GM12891 (cell line): Measurements from ENCODE around the gene CALM3.

Experiments used
- PAX5 ChIP-seq: IDR thresholded peaks from 2 replicates; pipeline ENCODE4 v1.6.1; 2011; ENCODE audit warnings: low read length, moderate library complexity, mild to moderate bottlenecking; ENCODE audit not compliant: insufficient read depth, severe bottlenecking
- POLR2A ChIP-seq: IDR thresholded peaks from 2 replicates; pipeline ENCODE4 v1.6.1; 2011; ENCODE audit warnings: low read depth, low read length, control low read depth
- POLR2AphosphoS5 ChIP-seq: IDR thresholded peaks from 2 replicates; pipeline ENCODE4 v1.6.1; 2011; ENCODE audit warnings: low read depth, low read length, control low read depth
- SPI1 ChIP-seq: IDR thresholded peaks from 2 replicates; pipeline ENCODE4 v1.6.1; 2011; ENCODE audit warnings: low read depth, low read length, control low read depth
- TAF1 ChIP-seq: IDR thresholded peaks from 2 replicates; pipeline ENCODE4 v1.6.1; 2011; ENCODE audit warnings: low read depth, low read length, control low read depth

DNA sequence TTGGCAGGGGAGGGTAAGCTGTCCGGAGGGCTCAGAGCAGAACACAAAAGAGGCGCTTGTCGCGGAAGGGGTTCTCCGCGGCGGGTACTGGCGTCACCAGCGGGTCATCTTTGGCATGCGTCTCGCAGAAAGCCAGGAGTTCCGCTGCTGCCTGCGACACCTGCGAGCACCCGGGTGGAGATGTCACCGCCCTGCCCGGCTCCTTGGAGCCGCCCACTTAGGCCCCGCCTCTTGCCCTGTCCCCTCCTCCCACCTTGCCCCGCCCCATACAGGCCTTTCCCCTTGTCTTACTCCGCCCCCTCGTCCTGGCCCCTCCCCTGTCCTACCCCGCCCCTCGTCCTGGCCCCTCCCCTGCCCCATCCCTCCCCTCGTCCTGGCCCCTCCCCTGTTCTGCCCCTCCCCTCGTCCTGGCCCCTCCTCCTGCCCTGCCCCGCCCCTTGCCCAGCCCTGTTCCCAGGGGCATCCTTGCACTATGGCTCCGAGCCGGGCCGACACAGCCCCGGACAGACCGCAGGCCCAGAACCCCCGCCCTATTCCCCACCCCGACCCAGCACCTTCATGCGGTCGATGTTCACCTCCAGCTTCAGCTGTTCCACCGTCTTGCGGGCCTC, 33.0 kb downstream of the CALM3 start:
- TF ChIP-seq POLR2A (no peak), PAX5 (no peak), POLR2AphosphoS5 (no peak), TAF1 (no peak), SPI1 (no peak)
